Measurements from ENCODE around the gene NMB.

Gene NMB

GRCh38 chr15:84654689-84655453, 3.1 kb downstream of the NMB start:
- peak; percentile 51 to 55 for TF ChIP-seq CTCF (IDR thresholded peaks at IDR 0.05)
- peak overlapping the region; percentile 84 to 85 for H3K27ac ChIP-seq
- DNase-seq, result peak; percentile 81 to 89
- H3K27me3 ChIP-seq, result no peaks in the 10 kb centered on the region
- H3K36me3 ChIP-seq, result peaks cover 11 to 26% (median 14%) of the 10 kb centered on the region in 3 donors
- H3K4me1 ChIP-seq, result peaks cover 0 to 52% (median 38%) of the 10 kb centered on the region in 4 donors
- H3K4me3 ChIP-seq, result peak overlapping the region; percentile 81 to 89
- no peaks in the 10 kb centered on the region for H3K9me3 ChIP-seq
- intact Hi-C loops (cut with DNase I; ENCODE audit: low total_unique reads), result loop anchor here (5.0 kb wide), 3 partner anchors 92 to 272 kb away; partner anchors contain the start of genes ALPK3 and ZNF592

GRCh38 chr15:84653910-84654688, 3.9 kb downstream of the NMB start, which contains the start of gene WDR73:
TSS of gene WDR73 (minus strand) at chr15:84654283. CDS start at chr15:84654274, 9 bp downstream.
- H3K36me3 ChIP-seq, result peaks cover 16 to 33% (median 20%) of the 10 kb centered on the region in 3 donors

GRCh38 chr15:84653584-84653909, 4.5 kb downstream of the NMB start:
- intact Hi-C loops (cut with DNase I; ENCODE audit: low total_unique reads), result no loop called here
- Histone ChIP-seq H3K4me1 (peaks cover 0 to 51% (median 36%) of the 10 kb centered on the region in 4 donors), H3K36me3 (peaks cover 21 to 39% (median 24%) of the 10 kb centered on the region in 3 donors), H3K4me3 (peak overlapping the region; percentile 81 to 89), H3K27ac (peak overlapping the region; percentile 84 to 85), H3K9me3 (no peaks in the 10 kb centered on the region), H3K27me3 (no peaks in the 10 kb centered on the region)
- TF ChIP-seq CTCF (IDR thresholded peaks at IDR 0.05), result no peak
- no peak for DNase-seq

More at GRCh38 chr15:84653910-84654688, 3.9 kb downstream of the NMB start, which contains the start of gene WDR73:
- no peak for TF ChIP-seq CTCF (IDR thresholded peaks at IDR 0.05)
- intact Hi-C loops (cut with DNase I; ENCODE audit: low total_unique reads), result no loop called here
- no peaks in the 10 kb centered on the region for H3K9me3 ChIP-seq
- peak within 1 kb of the TSS; percentile 84 to 85 for H3K27ac ChIP-seq
- H3K4me1 ChIP-seq, result peaks cover 0 to 56% (median 41%) of the 10 kb centered on the region in 4 donors
- H3K27me3 ChIP-seq, result no peaks in the 10 kb centered on the region
- DNase-seq, result peak; percentile 95 to 98
- peak within 1 kb of the TSS; percentile 81 to 89 for H3K4me3 ChIP-seq

- intact Hi-C loops (cut with DNase I; ENCODE audit: low total_unique reads), result no loop called here
- no peak for TF ChIP-seq CTCF (IDR thresholded peaks at IDR 0.05)
These were observed 8.3 kb downstream of the NMB start for GRCh38 chr15:84649706-84650105.

GRCh38 chr15:84648539-84648938, 9.5 kb downstream of the NMB start:
- no peak overlapping the region for H3K4me3 ChIP-seq
- H3K27me3 ChIP-seq, result no peaks in the 10 kb centered on the region
- H3K36me3 ChIP-seq, result peaks cover 55 to 89% (median 71%) of the 10 kb centered on the region in 3 donors
- no peak for TF ChIP-seq CTCF (IDR thresholded peaks at IDR 0.05)
- intact Hi-C loops (cut with DNase I; ENCODE audit: low total_unique reads), result no loop called here
- peak in 1 of 2 donors; percentile 74 for DNase-seq
- no peaks in the 10 kb centered on the region for H3K9me3 ChIP-seq
- no peak overlapping the region for H3K27ac ChIP-seq
- H3K4me1 ChIP-seq, result peaks cover 0 to 27% (median 19%) of the 10 kb centered on the region in 4 donors

More at GRCh38 chr15:84649706-84650105, 8.3 kb downstream of the NMB start:
- peaks cover 55 to 77% (median 59%) of the 10 kb centered on the region in 3 donors for H3K36me3 ChIP-seq
- no peak for DNase-seq
- H3K4me3 ChIP-seq, result no peak overlapping the region
- no peaks in the 10 kb centered on the region for H3K27me3 ChIP-seq
- H3K27ac ChIP-seq, result peak overlapping the region in 1 of 2 donors; percentile 7
- H3K9me3 ChIP-seq, result no peaks in the 10 kb centered on the region
- H3K4me1 ChIP-seq, result peaks cover 0 to 30% (median 22%) of the 10 kb centered on the region in 4 donors
